ENCODE results near the gene SMC2. TPM values are rescaled to one million over a fixed set of nuclear protein-coding genes. Genes with fewer than 3 reads are reported as not detected.

SMC2 gene
- total RNA-seq, 2 donors from 2014 or later: 32.3 to 32.5 TPM

DNA sequence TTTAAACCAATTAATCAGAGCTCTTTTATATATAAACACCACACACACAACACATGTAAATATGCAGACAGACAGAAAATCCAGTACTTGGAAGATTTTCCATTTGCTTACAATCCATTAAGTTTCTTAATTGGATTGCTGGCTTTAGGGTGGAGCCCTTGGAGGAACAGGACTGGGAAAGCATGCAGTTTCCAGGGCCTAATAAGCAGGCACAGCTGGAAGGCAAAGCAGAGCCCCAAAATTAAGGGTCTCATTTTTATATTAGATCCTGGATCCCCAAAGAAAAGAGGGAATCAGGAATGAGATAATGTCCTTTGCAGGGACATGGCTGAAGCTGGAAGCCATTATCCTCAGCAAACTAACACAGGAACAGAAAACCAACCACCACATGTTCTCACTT, 13.1 kb upstream of the SMC2 start:
- no peak overlapping the region for H3K4me3 ChIP-seq (ENCODE audit: low read length)
- no peaks in the 10 kb centered on the region for H3K27me3 ChIP-seq (ENCODE audit: control insufficient read depth, insufficient read depth, low read length, poor library complexity, severe bottlenecking)
- H3K36me3 ChIP-seq (ENCODE audit: control insufficient read depth, insufficient read depth, low read length): no peaks in the 10 kb centered on the region
- Mint-ChIP-seq H3K27ac (no peak overlapping the region), H3K27me3 (ENCODE audit: insufficient read depth) (no peaks in the 10 kb centered on the region), H3K36me3 (ENCODE audit: low read depth) (no peaks in the 10 kb centered on the region), H3K4me1 (no peaks in the 10 kb centered on the region), H3K9me3 (peaks cover 37% of the 10 kb centered on the region), H3K4me3 (no peak overlapping the region)
- peaks cover 34% of the 10 kb centered on the region for H3K9me3 ChIP-seq (ENCODE audit: control insufficient read depth, low read length)
- TF ChIP-seq, protein P1, sequence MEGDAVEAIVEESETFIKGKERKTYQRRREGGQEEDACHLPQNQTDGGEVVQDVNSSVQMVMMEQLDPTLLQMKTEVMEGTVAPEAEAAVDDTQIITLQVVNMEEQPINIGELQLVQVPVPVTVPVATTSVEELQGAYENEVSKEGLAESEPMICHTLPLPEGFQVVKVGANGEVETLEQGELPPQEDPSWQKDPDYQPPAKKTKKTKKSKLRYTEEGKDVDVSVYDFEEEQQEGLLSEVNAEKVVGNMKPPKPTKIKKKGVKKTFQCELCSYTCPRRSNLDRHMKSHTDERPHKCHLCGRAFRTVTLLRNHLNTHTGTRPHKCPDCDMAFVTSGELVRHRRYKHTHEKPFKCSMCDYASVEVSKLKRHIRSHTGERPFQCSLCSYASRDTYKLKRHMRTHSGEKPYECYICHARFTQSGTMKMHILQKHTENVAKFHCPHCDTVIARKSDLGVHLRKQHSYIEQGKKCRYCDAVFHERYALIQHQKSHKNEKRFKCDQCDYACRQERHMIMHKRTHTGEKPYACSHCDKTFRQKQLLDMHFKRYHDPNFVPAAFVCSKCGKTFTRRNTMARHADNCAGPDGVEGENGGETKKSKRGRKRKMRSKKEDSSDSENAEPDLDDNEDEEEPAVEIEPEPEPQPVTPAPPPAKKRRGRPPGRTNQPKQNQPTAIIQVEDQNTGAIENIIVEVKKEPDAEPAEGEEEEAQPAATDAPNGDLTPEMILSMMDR (conservative IDR thresholded peaks at IDR 0.05): no peak
- no peak overlapping the region for H3K9ac ChIP-seq (ENCODE audit: extremely low read depth, low read length, poor library complexity, severe bottlenecking)
- no peak overlapping the region for H3K27ac ChIP-seq (ENCODE audit: low read depth, low read length)
- no peaks in the 10 kb centered on the region for H3K4me1 ChIP-seq (ENCODE audit: control insufficient read depth, insufficient read depth, low read length)
- no peak for DNase-seq

DNA sequence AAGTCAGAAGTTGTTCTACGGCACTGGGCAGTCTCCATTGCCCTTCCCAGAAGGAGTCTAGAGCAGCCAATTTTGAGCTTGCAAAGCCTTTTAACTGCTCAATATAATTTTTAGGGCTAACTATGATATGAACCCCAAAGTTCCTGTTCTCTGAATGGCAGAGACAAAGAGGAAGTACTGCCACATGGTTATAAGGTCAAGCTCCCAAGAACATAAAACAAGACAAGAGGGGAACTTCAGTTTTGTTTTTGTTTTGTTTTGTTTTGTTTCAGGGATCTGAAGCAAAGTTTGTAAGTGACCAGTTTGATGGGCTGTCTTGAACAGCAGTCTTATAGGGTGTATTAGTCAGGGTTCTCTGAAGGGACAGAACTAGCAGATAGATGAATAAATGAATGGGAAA, 11.9 kb upstream of the SMC2 start:
- no peak for DNase-seq
- Histone ChIP-seq H3K36me3 (ENCODE audit: control insufficient read depth, insufficient read depth, low read length) (no peaks in the 10 kb centered on the region), H3K4me3 (ENCODE audit: low read length) (no peak overlapping the region), H3K27me3 (ENCODE audit: control insufficient read depth, insufficient read depth, low read length, poor library complexity, severe bottlenecking) (no peaks in the 10 kb centered on the region), H3K9me3 (ENCODE audit: control insufficient read depth, low read length) (peaks cover 34% of the 10 kb centered on the region), H3K27ac (ENCODE audit: low read depth, low read length) (no peak overlapping the region), H3K9ac (ENCODE audit: extremely low read depth, low read length, poor library complexity, severe bottlenecking) (no peak overlapping the region), H3K4me1 (ENCODE audit: control insufficient read depth, insufficient read depth, low read length) (no peaks in the 10 kb centered on the region)
- Mint-ChIP-seq H3K27ac (no peak overlapping the region), H3K36me3 (ENCODE audit: low read depth) (no peaks in the 10 kb centered on the region), H3K27me3 (ENCODE audit: insufficient read depth) (no peaks in the 10 kb centered on the region), H3K4me3 (no peak overlapping the region), H3K4me1 (no peaks in the 10 kb centered on the region), H3K9me3 (peaks cover 37% of the 10 kb centered on the region)
- TF ChIP-seq, protein P1 (conservative IDR thresholded peaks at IDR 0.05): no peak
- WGBS, 2 experiments (ENCODE audit: insufficient coverage in 1 of 2, insufficient read length in 1 of 2): 88 to 100% methylated on average over 1 of the region's 1 CpG

DNA sequence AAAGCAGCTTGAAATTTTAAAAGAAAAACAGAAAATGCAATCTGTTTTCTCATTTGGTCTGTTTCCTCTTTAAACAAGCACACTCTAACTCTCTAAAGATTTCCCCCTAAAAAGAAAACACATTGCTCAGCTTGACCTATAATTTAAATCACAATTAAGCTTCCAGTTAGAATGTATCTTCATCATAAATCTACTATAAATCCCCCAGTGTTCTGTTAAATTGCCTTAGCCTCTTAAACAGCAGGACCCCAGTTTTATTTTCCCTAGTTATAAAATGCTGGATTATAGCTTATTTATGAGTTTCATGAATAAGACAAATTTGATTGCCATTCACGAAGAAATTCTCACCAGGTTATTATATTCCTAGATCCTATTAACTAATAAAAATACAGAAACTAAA, 8.6 kb upstream of the SMC2 start:
- no peaks in the 10 kb centered on the region for H3K4me1 ChIP-seq (ENCODE audit: control insufficient read depth, insufficient read depth, low read length)
- H3K4me3 ChIP-seq (ENCODE audit: low read length): no peak overlapping the region
- peaks cover 11% of the 10 kb centered on the region for H3K9me3 ChIP-seq (ENCODE audit: control insufficient read depth, low read length)
- no peak overlapping the region for H3K9ac ChIP-seq (ENCODE audit: extremely low read depth, low read length, poor library complexity, severe bottlenecking)
- 67% methylated on average over 1 of the region's 1 CpG; no CpG with 5 or more reads in 1 of the 2 experiments for WGBS, 2 experiments (ENCODE audit: insufficient coverage in 1 of 2, insufficient read length in 1 of 2)
- H3K9me3 Mint-ChIP-seq: peaks cover 18% of the 10 kb centered on the region
- TF ChIP-seq, protein P1 (conservative IDR thresholded peaks at IDR 0.05): no peak
- H3K27me3 ChIP-seq (ENCODE audit: control insufficient read depth, insufficient read depth, low read length, poor library complexity, severe bottlenecking): no peaks in the 10 kb centered on the region
- no peak overlapping the region for H3K27ac Mint-ChIP-seq
- no peak overlapping the region for H3K4me3 Mint-ChIP-seq
- no peaks in the 10 kb centered on the region for H3K27me3 Mint-ChIP-seq (ENCODE audit: insufficient read depth)
- H3K4me1 Mint-ChIP-seq: no peaks in the 10 kb centered on the region
- DNase-seq: no peak
- H3K36me3 ChIP-seq (ENCODE audit: control insufficient read depth, insufficient read depth, low read length): no peaks in the 10 kb centered on the region
- no peak overlapping the region for H3K27ac ChIP-seq (ENCODE audit: low read depth, low read length)
- no peaks in the 10 kb centered on the region for H3K36me3 Mint-ChIP-seq (ENCODE audit: low read depth)

All from endodermal cell (in vitro differentiated cells).